A549 (cell line): ENCODE measurements around the gene CELSR1. TPM values are rescaled to one million over a fixed set of nuclear protein-coding genes. Genes with fewer than 3 reads are reported as not detected.

Experiments used
- ATAC-seq, 2 experiments: fragments of 200-7000 bp in 1 of 2; fragments of >200 bp in 1 of 2; cut with Nextera tagmentation in 1 of 2; cut with Tn5 transposase in 1 of 2; 3 replicates each; pipeline versions ENCODE4 v1.8.0 to v1.9.1; 2018 to 2020; ENCODE audit warnings: mild to moderate bottlenecking in 1 of 2, moderate library complexity in 1 of 2
- CTCF ChIA-PET: fragments of 300-600 bp; sonication (Branson Sonifier 250); formaldehyde crosslinking; extraction: SDS; loops from one replicate; lab custom pipeline; 2021; ENCODE audit warnings: antibody characterized with exemption, inconsistent platforms; lab: Yijun Ruan, JAX
- POLR2A ChIA-PET: fragments of 350-600 bp; formaldehyde crosslinking; extraction: SDS; loops from one replicate; lab custom pipeline; 2021; ENCODE audit warnings: antibody characterized with exemption, inconsistent platforms; lab: Yijun Ruan, JAX
- DNase-seq, 2 experiments: peaks; one replicate each; pipeline versions ENCODE4 v3.0.0 to v3.0.0-alpha.2; 2011 to 2016; ENCODE audit warnings: low read depth in 1 of 2, low spot score in 1 of 2
- FAIRE-seq: peaks from 2 replicates; lab custom pipeline; 2011; peaks lifted over from hg19 to GRCh38; lab: Jason Lieb, UNC
- H3K27ac ChIP-seq, 2 experiments: fragments of >200 bp; sonication (Bioruptor Twin); formaldehyde crosslinking; 3 replicates each; pipeline ENCODE4 v1.5.1; 2016 to 2017
- H3K4me1 ChIP-seq: fragments of >200 bp; sonication (Bioruptor Twin); formaldehyde crosslinking; 3 replicates; pipeline ENCODE4 v1.6.1; 2016
- H3K4me2 ChIP-seq: fragments of >200 bp; sonication (Bioruptor Twin); formaldehyde crosslinking; 3 replicates; pipeline ENCODE4 v1.6.1; 2016
- H3K4me3 ChIP-seq: fragments of >200 bp; sonication (Bioruptor Twin); formaldehyde crosslinking; 3 replicates; pipeline ENCODE4 v1.5.1; 2016
- H3K9me3 ChIP-seq: fragments of >200 bp; sonication (Bioruptor Twin); formaldehyde crosslinking; 3 replicates; pipeline ENCODE4 v1.6.1; 2016
- CBX2 ChIP-seq: fragments of 200-600 bp; sonication (generic); IDR thresholded peaks from 2 replicates; pipeline ENCODE4 v1.6.1; 2016; ENCODE audit warnings: low read depth, mild to moderate bottlenecking, borderline replicate concordance
- CEBPB ChIP-seq, 2 experiments: fragments of >200 bp in 1 of 2; sonication (Bioruptor Twin) in 1 of 2; formaldehyde crosslinking in 1 of 2; IDR thresholded peaks; 2 replicates each; pipeline ENCODE4 v1.6.1; 2012 to 2016
- EHF ChIP-seq: fragments of 250-450 bp; sonication (Bioruptor Pico); IDR thresholded peaks from 2 replicates; pipeline ENCODE4 v1.5.0; 2020; ENCODE audit warnings: mild to moderate bottlenecking
- EP300 ChIP-seq, 2 experiments: fragments of >200 bp; sonication (Bioruptor Twin); formaldehyde crosslinking; IDR thresholded peaks; 2 replicates in 1 of 2; 3 replicates in 1 of 2; pipeline ENCODE4 v1.6.1; 2016 to 2017
- FOSB ChIP-seq: fragments of 250-450 bp; sonication (Bioruptor Pico); IDR thresholded peaks from 2 replicates; pipeline ENCODE4 v1.5.0; 2020; ENCODE audit warnings: mild to moderate bottlenecking, moderate library complexity
- HOXB13 ChIP-seq: fragments of 250-450 bp; sonication (Bioruptor Pico); IDR thresholded peaks from 2 replicates; pipeline ENCODE4 v1.5.0; 2020; ENCODE audit warnings: low read depth, mild to moderate bottlenecking, moderate library complexity
- MAX ChIP-seq: IDR thresholded peaks from 2 replicates; pipeline ENCODE4 v1.6.1; 2012
- MYC ChIP-seq: IDR thresholded peaks from 2 replicates; pipeline ENCODE4 v1.6.1; 2012; ENCODE audit warnings: mild to moderate bottlenecking, inconsistent platforms, low read length, improper control_type of control experiment, borderline replicate concordance
- PHF8 ChIP-seq: fragments of 200-600 bp; sonication (generic); IDR thresholded peaks from 2 replicates; pipeline ENCODE4 v1.6.1; 2016; ENCODE audit warnings: low read depth, mild to moderate bottlenecking, antibody characterized with exemption, moderate library complexity, borderline replicate concordance
- RAD21 ChIP-seq, 2 experiments: fragments of >200 bp in 1 of 2; sonication (Bioruptor Twin) in 1 of 2; formaldehyde crosslinking in 1 of 2; IDR thresholded peaks in 1 of 2; conservative IDR thresholded peaks in 1 of 2; 2 replicates in 1 of 2; 3 replicates in 1 of 2; pipeline ENCODE4 v1.6.1; 2012 to 2018; ENCODE audit warnings: inconsistent platforms in 1 of 2
- RNF2 ChIP-seq: fragments of 200-600 bp; sonication (generic); IDR thresholded peaks from 2 replicates; pipeline ENCODE4 v1.6.1; 2016; ENCODE audit warnings: low read depth, mild to moderate bottlenecking, antibody characterized with exemption, moderate library complexity, borderline replicate concordance
- WGBS: methylation state at CpG from one replicate; pipeline ENCODE4 v1.1.6; 2017; ENCODE audit errors: missing lambda C conversion rate; 5-methylcytosine and 5-hydroxymethylcytosine counted together
- polyA plus RNA-seq, 4 experiments: library from polyadenylated mRNA; depleted of rRNA in 3 of 4; stranded (reverse); fragments of >200 nt; fragmentation: RNase III in 1 of 4; extraction: RNeasy Plus Mini Kit Qiagen cat#74134 plus additional on column Dnase treatment in 1 of 4; gene quantifications; 2 replicates in 3 of 4; 3 replicates in 1 of 4; pipeline ENCODE4 v1.2.3, GENCODE V29; 2011 to 2017
- TF ChIP-seq, protein P1 (sequence below): fragments of 200-600 bp; sonication (generic); IDR thresholded peaks from 2 replicates; pipeline ENCODE4 v1.6.1; 2016; ENCODE audit warnings: antibody characterized with exemption, mild to moderate bottlenecking, moderate library complexity
- TF ChIP-seq, protein P2 (sequence below): fragments of 450-650 bp; IDR thresholded peaks from 2 replicates; pipeline ENCODE4 v1.6.1; 2014; ENCODE audit warnings: antibody characterized with exemption
- TF ChIP-seq, protein P3 (sequence below): IDR thresholded peaks from 2 replicates; pipeline ENCODE4 v1.6.1; 2012

CELSR1 gene
- polyA plus RNA-seq, 2 of the 4 experiments (the other 2 are of a cell fraction), result 15.3 to 31.8 TPM

GRCh38 chr22:46395145-46395544 is 142.3 kb downstream of the CELSR1 start (continued):
- TF ChIP-seq, protein P1, sequence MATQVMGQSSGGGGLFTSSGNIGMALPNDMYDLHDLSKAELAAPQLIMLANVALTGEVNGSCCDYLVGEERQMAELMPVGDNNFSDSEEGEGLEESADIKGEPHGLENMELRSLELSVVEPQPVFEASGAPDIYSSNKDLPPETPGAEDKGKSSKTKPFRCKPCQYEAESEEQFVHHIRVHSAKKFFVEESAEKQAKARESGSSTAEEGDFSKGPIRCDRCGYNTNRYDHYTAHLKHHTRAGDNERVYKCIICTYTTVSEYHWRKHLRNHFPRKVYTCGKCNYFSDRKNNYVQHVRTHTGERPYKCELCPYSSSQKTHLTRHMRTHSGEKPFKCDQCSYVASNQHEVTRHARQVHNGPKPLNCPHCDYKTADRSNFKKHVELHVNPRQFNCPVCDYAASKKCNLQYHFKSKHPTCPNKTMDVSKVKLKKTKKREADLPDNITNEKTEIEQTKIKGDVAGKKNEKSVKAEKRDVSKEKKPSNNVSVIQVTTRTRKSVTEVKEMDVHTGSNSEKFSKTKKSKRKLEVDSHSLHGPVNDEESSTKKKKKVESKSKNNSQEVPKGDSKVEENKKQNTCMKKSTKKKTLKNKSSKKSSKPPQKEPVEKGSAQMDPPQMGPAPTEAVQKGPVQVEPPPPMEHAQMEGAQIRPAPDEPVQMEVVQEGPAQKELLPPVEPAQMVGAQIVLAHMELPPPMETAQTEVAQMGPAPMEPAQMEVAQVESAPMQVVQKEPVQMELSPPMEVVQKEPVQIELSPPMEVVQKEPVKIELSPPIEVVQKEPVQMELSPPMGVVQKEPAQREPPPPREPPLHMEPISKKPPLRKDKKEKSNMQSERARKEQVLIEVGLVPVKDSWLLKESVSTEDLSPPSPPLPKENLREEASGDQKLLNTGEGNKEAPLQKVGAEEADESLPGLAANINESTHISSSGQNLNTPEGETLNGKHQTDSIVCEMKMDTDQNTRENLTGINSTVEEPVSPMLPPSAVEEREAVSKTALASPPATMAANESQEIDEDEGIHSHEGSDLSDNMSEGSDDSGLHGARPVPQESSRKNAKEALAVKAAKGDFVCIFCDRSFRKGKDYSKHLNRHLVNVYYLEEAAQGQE, result no peak
- TF ChIP-seq MAX (no peak), EP300 (IDR thresholded peaks at IDR 0.05) (no peak)
- TF ChIP-seq, protein P2, sequence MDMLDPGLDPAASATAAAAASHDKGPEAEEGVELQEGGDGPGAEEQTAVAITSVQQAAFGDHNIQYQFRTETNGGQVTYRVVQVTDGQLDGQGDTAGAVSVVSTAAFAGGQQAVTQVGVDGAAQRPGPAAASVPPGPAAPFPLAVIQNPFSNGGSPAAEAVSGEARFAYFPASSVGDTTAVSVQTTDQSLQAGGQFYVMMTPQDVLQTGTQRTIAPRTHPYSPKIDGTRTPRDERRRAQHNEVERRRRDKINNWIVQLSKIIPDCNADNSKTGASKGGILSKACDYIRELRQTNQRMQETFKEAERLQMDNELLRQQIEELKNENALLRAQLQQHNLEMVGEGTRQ, result no peak
- TF ChIP-seq, all 56 proteins: peak for 0

- H3K4me2 ChIP-seq, result no peak overlapping the region
- no peak for TF ChIP-seq RNF2
- TF ChIP-seq FOSB (CRISPR knock-in tag), result no peak
- TF ChIP-seq RAD21 (conservative IDR thresholded peaks at IDR 0.05 in 1 of 2, IDR thresholded peaks at IDR 0.05 in 1 of 2), result no peak
- TF ChIP-seq PHF8, result no peak
- TF ChIP-seq EHF, result no peak
- TF ChIP-seq HOXB13 (CRISPR knock-in tag), result no peak
- TF ChIP-seq, protein P3, sequence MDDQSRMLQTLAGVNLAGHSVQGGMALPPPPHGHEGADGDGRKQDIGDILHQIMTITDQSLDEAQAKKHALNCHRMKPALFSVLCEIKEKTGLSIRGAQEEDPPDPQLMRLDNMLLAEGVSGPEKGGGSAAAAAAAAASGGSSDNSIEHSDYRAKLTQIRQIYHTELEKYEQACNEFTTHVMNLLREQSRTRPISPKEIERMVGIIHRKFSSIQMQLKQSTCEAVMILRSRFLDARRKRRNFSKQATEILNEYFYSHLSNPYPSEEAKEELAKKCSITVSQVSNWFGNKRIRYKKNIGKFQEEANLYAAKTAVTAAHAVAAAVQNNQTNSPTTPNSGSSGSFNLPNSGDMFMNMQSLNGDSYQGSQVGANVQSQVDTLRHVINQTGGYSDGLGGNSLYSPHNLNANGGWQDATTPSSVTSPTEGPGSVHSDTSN, result no peak
- TF ChIP-seq MAX, result no peak
- TF ChIP-seq CBX2, result no peak
- no peak for TF ChIP-seq CEBPB (IDR thresholded peaks at IDR 0.05)
- no peak for TF ChIP-seq MYC
- TF ChIP-seq, protein P1, result no peak
- TF ChIP-seq, all 56 proteins: peak for 0
- H3K27ac ChIP-seq, result no peak overlapping the region
- DNase-seq (no peak), FAIRE-seq (no peak), ATAC-seq (no peak)
- POLR2A ChIA-PET, result no interaction called here
- 97% methylated on average over 10 of the region's 14 CpGs for WGBS
- CTCF ChIA-PET, result interaction anchor here (5.0 kb wide), 1 partner anchor 27 kb away, joined by 18 read pairs; no protein-coding TSS in a partner anchor
- H3K9me3 ChIP-seq, result no peaks in the 10 kb centered on the region
- no peak overlapping the region for H3K4me3 ChIP-seq
- H3K4me1 ChIP-seq, result no peaks in the 10 kb centered on the region
Observed at GRCh38 chr22:46394622-46395021, 142.8 kb downstream of the CELSR1 start.
